ENCODE data around the gene ZBTB7C.

The ZBTB7C gene

GRCh38 chr18:48129621-48130082 lies 279.5 kb downstream of the ZBTB7C start:
- H2AFZ ChIP-seq (ENCODE audit: low read depth, low read length) = no peak overlapping the region
- H3K4me1 ChIP-seq (ENCODE audit: insufficient read depth, low read length) = no peaks in the 10 kb centered on the region
- H3K27me3 ChIP-seq (ENCODE audit: insufficient read depth, low read length) = peaks cover 20% of the 10 kb centered on the region
- H3K36me3 ChIP-seq (ENCODE audit: insufficient read depth, low read length) = no peaks in the 10 kb centered on the region
- H3K9me3 ChIP-seq (ENCODE audit: low read length) = no peaks in the 10 kb centered on the region
- H3K4me3 ChIP-seq (ENCODE audit: low read length) = no peak overlapping the region

DNA sequence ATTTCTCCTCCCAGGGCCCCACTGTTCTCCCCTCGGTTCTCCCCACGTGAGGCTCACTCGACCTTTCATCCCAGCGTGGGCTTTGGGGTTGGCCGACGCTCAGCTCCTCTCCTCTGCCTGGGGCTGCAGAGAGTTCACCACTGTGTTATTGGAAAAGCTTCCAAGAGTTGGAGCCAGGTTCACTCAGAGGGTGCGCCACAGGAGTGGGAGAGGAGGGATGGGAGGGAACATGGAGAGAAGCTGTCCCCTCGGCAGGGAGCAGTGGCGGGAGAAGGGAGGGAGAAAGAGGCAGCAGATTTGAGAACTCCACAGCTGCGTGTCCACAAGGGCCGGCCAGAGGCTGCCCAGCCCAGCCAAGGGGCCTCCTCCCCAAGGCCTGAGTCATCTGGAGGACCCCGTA lies 281.6 kb downstream of the ZBTB7C start:
- H3K9me3 ChIP-seq (ENCODE audit: low read length) = no peaks in the 10 kb centered on the region
- H3K36me3 ChIP-seq (ENCODE audit: insufficient read depth, low read length) = no peaks in the 10 kb centered on the region
- H3K27me3 ChIP-seq (ENCODE audit: insufficient read depth, low read length) = peaks cover 8% of the 10 kb centered on the region
- no peak overlapping the region for H3K4me3 ChIP-seq (ENCODE audit: low read length)
- no peaks in the 10 kb centered on the region for H3K4me1 ChIP-seq (ENCODE audit: insufficient read depth, low read length)
- H2AFZ ChIP-seq (ENCODE audit: low read depth, low read length) = no peak overlapping the region

DNA sequence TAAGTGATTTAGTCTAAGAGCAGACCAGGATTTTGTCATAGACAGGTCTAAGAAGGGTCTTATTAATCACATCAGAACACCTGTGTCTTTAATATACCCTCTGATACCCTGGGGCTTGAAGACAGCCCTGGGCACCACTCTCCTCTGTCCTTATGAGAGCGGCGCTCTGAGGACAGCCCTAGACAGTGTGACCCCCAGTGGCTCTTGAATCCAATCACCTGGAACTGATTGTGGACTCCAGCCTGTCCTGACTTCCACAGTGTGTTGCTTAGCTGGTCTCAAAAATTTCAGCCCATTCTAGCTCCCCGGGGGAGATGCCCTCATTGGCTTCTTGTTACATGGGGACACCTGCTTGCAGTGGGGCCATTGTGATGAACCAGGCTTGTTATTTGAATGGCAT lies 282.9 kb downstream of the ZBTB7C start:
- H3K9me3 ChIP-seq (ENCODE audit: low read length) = no peaks in the 10 kb centered on the region

GRCh38 chr18:48125724-48126123 lies 283.5 kb downstream of the ZBTB7C start:
- Histone ChIP-seq H3K27me3 (ENCODE audit: insufficient read depth, low read length) (peaks cover 8% of the 10 kb centered on the region), H3K9me3 (ENCODE audit: low read length) (no peaks in the 10 kb centered on the region), H3K36me3 (ENCODE audit: insufficient read depth, low read length) (no peaks in the 10 kb centered on the region), H3K4me3 (ENCODE audit: low read length) (no peak overlapping the region), H3K4me1 (ENCODE audit: insufficient read depth, low read length) (no peaks in the 10 kb centered on the region), H2AFZ (ENCODE audit: low read depth, low read length) (no peak overlapping the region)

More for the DNA sequence above, 282.9 kb downstream of the ZBTB7C start:
- H2AFZ ChIP-seq (ENCODE audit: low read depth, low read length) = no peak overlapping the region
- H3K27me3 ChIP-seq (ENCODE audit: insufficient read depth, low read length) = peaks cover 8% of the 10 kb centered on the region
- H3K4me3 ChIP-seq (ENCODE audit: low read length) = no peak overlapping the region
- H3K36me3 ChIP-seq (ENCODE audit: insufficient read depth, low read length) = no peaks in the 10 kb centered on the region
- H3K4me1 ChIP-seq (ENCODE audit: insufficient read depth, low read length) = no peaks in the 10 kb centered on the region

- Histone ChIP-seq H2AFZ (ENCODE audit: low read depth, low read length) (no peak overlapping the region), H3K36me3 (ENCODE audit: insufficient read depth, low read length) (no peaks in the 10 kb centered on the region), H3K27me3 (ENCODE audit: insufficient read depth, low read length) (peaks cover 4% of the 10 kb centered on the region), H3K4me1 (ENCODE audit: insufficient read depth, low read length) (no peaks in the 10 kb centered on the region), H3K4me3 (ENCODE audit: low read length) (no peak overlapping the region), H3K9me3 (ENCODE audit: low read length) (no peaks in the 10 kb centered on the region)
These were observed 284.1 kb downstream of the ZBTB7C start for GRCh38 chr18:48124857-48125626.

GRCh38 chr18:48123941-48124340 lies 285.2 kb downstream of the ZBTB7C start:
- Histone ChIP-seq H3K4me3 (ENCODE audit: low read length) (no peak overlapping the region), H3K36me3 (ENCODE audit: insufficient read depth, low read length) (no peaks in the 10 kb centered on the region), H3K27me3 (ENCODE audit: insufficient read depth, low read length) (no peaks in the 10 kb centered on the region), H3K4me1 (ENCODE audit: insufficient read depth, low read length) (no peaks in the 10 kb centered on the region), H3K9me3 (ENCODE audit: low read length) (no peaks in the 10 kb centered on the region), H2AFZ (ENCODE audit: low read depth, low read length) (no peak overlapping the region)

DNA sequence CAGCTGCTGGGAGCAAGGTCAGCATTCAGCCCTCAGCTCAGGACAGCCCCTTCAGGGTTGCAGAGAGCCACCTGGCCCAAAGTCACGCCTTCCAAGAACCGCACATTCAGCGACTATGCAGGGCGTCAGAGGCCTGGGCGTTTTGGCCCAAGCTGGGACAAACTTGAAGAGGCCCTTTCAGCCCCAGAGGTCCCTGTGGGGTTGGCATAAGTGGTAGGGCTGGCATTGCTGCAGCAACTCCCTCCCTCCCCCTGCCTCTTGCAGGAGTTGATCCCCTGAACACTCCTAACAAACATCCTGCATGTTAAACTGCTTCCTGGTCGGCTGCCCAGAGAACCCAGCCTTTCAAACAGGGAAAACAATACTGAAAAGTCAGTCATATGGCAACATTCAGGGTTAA lies 285.9 kb downstream of the ZBTB7C start:
- Histone ChIP-seq H3K36me3 (ENCODE audit: insufficient read depth, low read length) (no peaks in the 10 kb centered on the region), H3K4me1 (ENCODE audit: insufficient read depth, low read length) (no peaks in the 10 kb centered on the region), H2AFZ (ENCODE audit: low read depth, low read length) (no peak overlapping the region), H3K9me3 (ENCODE audit: low read length) (no peaks in the 10 kb centered on the region), H3K27me3 (ENCODE audit: insufficient read depth, low read length) (no peaks in the 10 kb centered on the region), H3K4me3 (ENCODE audit: low read length) (no peak overlapping the region)

GRCh38 chr18:48122816-48123215 lies 286.4 kb downstream of the ZBTB7C start:
- H2AFZ ChIP-seq (ENCODE audit: low read depth, low read length) = no peak overlapping the region
- no peaks in the 10 kb centered on the region for H3K36me3 ChIP-seq (ENCODE audit: insufficient read depth, low read length)
- no peak overlapping the region for H3K4me3 ChIP-seq (ENCODE audit: low read length)
- H3K9me3 ChIP-seq (ENCODE audit: low read length) = no peaks in the 10 kb centered on the region
- H3K27me3 ChIP-seq (ENCODE audit: insufficient read depth, low read length) = no peaks in the 10 kb centered on the region
- no peaks in the 10 kb centered on the region for H3K4me1 ChIP-seq (ENCODE audit: insufficient read depth, low read length)

DNA sequence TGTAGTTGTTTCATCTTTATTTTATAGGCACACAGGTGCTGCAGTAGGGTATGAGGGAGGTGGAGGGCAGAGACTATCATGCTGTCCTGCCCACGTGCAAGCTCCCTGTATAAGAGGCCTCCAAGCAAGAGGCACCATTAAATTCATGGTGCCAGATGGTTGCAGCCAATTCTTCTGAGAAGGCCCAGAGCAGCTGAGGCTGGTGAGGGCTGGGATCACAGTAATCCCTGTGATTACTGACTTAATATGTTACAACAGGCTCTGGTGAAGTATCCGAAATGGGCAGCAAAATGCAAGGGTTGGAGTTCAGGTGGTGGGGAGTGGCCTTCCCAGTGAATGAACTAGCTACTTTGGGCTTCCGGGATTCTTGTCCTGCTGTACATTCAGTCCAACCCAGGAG lies 286.8 kb downstream of the ZBTB7C start:
- H3K36me3 ChIP-seq (ENCODE audit: insufficient read depth, low read length) = no peaks in the 10 kb centered on the region
- H2AFZ ChIP-seq (ENCODE audit: low read depth, low read length) = no peak overlapping the region
- no peaks in the 10 kb centered on the region for H3K9me3 ChIP-seq (ENCODE audit: low read length)
- H3K4me3 ChIP-seq (ENCODE audit: low read length) = no peak overlapping the region
- H3K27me3 ChIP-seq (ENCODE audit: insufficient read depth, low read length) = no peaks in the 10 kb centered on the region
- no peaks in the 10 kb centered on the region for H3K4me1 ChIP-seq (ENCODE audit: insufficient read depth, low read length)

- Histone ChIP-seq H3K36me3 (ENCODE audit: insufficient read depth, low read length) (no peaks in the 10 kb centered on the region), H3K4me3 (ENCODE audit: low read length) (no peak overlapping the region), H3K27me3 (ENCODE audit: insufficient read depth, low read length) (no peaks in the 10 kb centered on the region), H3K9me3 (ENCODE audit: low read length) (no peaks in the 10 kb centered on the region), H3K4me1 (ENCODE audit: insufficient read depth, low read length) (no peaks in the 10 kb centered on the region), H2AFZ (ENCODE audit: low read depth, low read length) (no peak overlapping the region)
These were observed 287.4 kb downstream of the ZBTB7C start for GRCh38 chr18:48121752-48122151.

- no peak overlapping the region for H3K4me3 ChIP-seq (ENCODE audit: low read length)
- H3K36me3 ChIP-seq (ENCODE audit: insufficient read depth, low read length) = no peaks in the 10 kb centered on the region
- H3K9me3 ChIP-seq (ENCODE audit: low read length) = no peaks in the 10 kb centered on the region
- H3K4me1 ChIP-seq (ENCODE audit: insufficient read depth, low read length) = no peaks in the 10 kb centered on the region
- no peaks in the 10 kb centered on the region for H3K27me3 ChIP-seq (ENCODE audit: insufficient read depth, low read length)
- no peak overlapping the region for H2AFZ ChIP-seq (ENCODE audit: low read depth, low read length)
These were observed 290.0 kb downstream of the ZBTB7C start for GRCh38 chr18:48119204-48119603.

DNA sequence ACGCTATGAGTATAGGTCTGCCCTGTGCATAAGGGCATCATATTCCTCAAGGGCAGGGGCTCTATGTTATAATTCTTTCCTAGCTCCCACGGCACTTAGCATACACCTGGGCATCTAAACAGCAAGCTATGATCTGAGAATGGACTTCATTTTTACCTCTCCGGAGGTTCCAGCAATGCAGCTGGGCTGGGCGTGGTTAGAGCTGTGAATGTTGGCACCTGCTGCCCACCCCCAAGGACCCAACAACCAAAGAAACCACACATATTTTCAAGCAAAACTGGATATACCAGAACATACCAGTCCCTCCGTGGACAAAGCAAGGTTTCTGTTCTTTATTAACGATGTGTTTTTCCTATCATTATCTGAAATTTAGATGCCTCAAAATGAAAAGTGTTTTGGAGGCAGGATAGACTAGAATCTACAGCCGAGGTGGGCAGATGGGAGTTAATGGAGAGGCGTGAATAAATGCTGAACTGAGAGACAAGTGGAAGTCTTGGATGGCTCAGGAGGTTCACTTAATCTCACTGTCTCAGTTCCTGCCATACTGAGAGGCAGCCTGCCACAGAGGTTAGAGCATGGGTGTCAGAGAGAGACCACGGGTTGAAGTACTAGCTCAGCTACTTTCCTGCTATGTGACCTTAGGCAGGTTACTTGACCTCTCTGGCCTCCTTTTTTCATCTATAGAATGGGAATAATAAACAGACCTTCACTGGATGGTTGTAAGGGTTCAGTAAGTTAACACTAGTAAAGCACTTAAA lies 292.1 kb downstream of the ZBTB7C start:
- no peaks in the 10 kb centered on the region for H3K27me3 ChIP-seq (ENCODE audit: insufficient read depth, low read length)
- no peaks in the 10 kb centered on the region for H3K9me3 ChIP-seq (ENCODE audit: low read length)
- H3K36me3 ChIP-seq (ENCODE audit: insufficient read depth, low read length) = no peaks in the 10 kb centered on the region
- no peak overlapping the region for H2AFZ ChIP-seq (ENCODE audit: low read depth, low read length)
- H3K4me1 ChIP-seq (ENCODE audit: insufficient read depth, low read length) = no peaks in the 10 kb centered on the region
- H3K4me3 ChIP-seq (ENCODE audit: low read length) = no peak overlapping the region

GRCh38 chr18:48116017-48116416 lies 293.2 kb downstream of the ZBTB7C start:
- Histone ChIP-seq H3K9me3 (ENCODE audit: low read length) (no peaks in the 10 kb centered on the region), H3K4me3 (ENCODE audit: low read length) (no peak overlapping the region), H3K36me3 (ENCODE audit: insufficient read depth, low read length) (no peaks in the 10 kb centered on the region), H3K4me1 (ENCODE audit: insufficient read depth, low read length) (no peaks in the 10 kb centered on the region), H2AFZ (ENCODE audit: low read depth, low read length) (no peak overlapping the region), H3K27me3 (ENCODE audit: insufficient read depth, low read length) (no peaks in the 10 kb centered on the region)
